Neural cell (in vitro differentiated cells): ENCODE results near the gene ERBB4. TPM values are rescaled to one million over a fixed set of nuclear protein-coding genes. Genes with fewer than 3 reads are reported as not detected.

ENCODE experiments used
- H2AFZ ChIP-seq: fragments of 200-600, 300-800 bp; sonication (generic), shearing (Covaris generic); 2 replicates; pipeline ENCODE4 v1.6.0; 2014; ENCODE audit warnings: low read depth, mild to moderate bottlenecking, antibody characterized with exemption, low read length, moderate library complexity
- H3F3A ChIP-seq: fragments of 200-600 bp; shearing (Covaris generic); 2 replicates; pipeline ENCODE4 v1.6.1; 2016; ENCODE audit warnings: mild to moderate bottlenecking, moderate library complexity, mixed read lengths, antibody characterized with exemption, low read length; ENCODE audit not compliant: insufficient read depth, poor library complexity, severe bottlenecking
- H3K27ac ChIP-seq: fragments of 200-600, 300-800 bp; sonication (generic), shearing (Covaris generic); 2 replicates; pipeline ENCODE4 v1.5.1; 2014; ENCODE audit warnings: mild to moderate bottlenecking, low read length, moderate library complexity
- H3K27me3 ChIP-seq: fragments of 300-800, 200-600 bp; sonication (generic), shearing (Covaris generic); 2 replicates; pipeline ENCODE4 v1.6.0; 2014; ENCODE audit warnings: mild to moderate bottlenecking, low read depth, low read length, moderate library complexity; ENCODE audit not compliant: insufficient read depth
- H3K36me3 ChIP-seq: fragments of 300-800, 200-600 bp; sonication (generic), shearing (Covaris generic); 2 replicates; pipeline ENCODE4 v1.5.1; 2014; ENCODE audit warnings: mild to moderate bottlenecking, antibody characterized with exemption, low read length, moderate library complexity; ENCODE audit not compliant: insufficient read depth
- H3K4me2 ChIP-seq: fragments of 300-800, 200-600 bp; sonication (generic), shearing (Covaris generic); 2 replicates; pipeline ENCODE4 v1.6.0; 2014; ENCODE audit warnings: mild to moderate bottlenecking, low read length
- H3K4me3 ChIP-seq: fragments of 300-800, 200-600 bp; sonication (generic), shearing (Covaris generic); 2 replicates; pipeline ENCODE4 v1.5.1; 2014; ENCODE audit warnings: mild to moderate bottlenecking, low read length, moderate library complexity
- H3K79me2 ChIP-seq: fragments of 200-600 bp; shearing (Covaris generic); replicated peaks from 2 replicates; pipeline ENCODE4 v1.6.0; 2014; ENCODE audit warnings: mild to moderate bottlenecking, low read length, moderate library complexity; ENCODE audit not compliant: insufficient read depth
- H3K9ac ChIP-seq: fragments of 300-800, 200-600 bp; sonication (generic), shearing (Covaris generic); 2 replicates; pipeline ENCODE4 v1.6.1; 2016; ENCODE audit warnings: mild to moderate bottlenecking, low read length, mixed read lengths
- H3K9me2 ChIP-seq: fragments of 200-600 bp; shearing (Covaris generic); 2 replicates; pipeline ENCODE4 v1.6.1; 2016; ENCODE audit warnings: mild to moderate bottlenecking, low read length, mixed read lengths; ENCODE audit not compliant: insufficient read depth
- H3K9me3 ChIP-seq: fragments of 200-600, 300-800 bp; sonication (generic), shearing (Covaris generic); 2 replicates; pipeline ENCODE4 v1.6.1; 2016; ENCODE audit warnings: mild to moderate bottlenecking, mixed run types, low read length, moderate library complexity, mixed read lengths
- H4K20me1 ChIP-seq: fragments of 200-600 bp; shearing (Covaris generic); 2 replicates; pipeline ENCODE4 v1.6.1; 2016; ENCODE audit warnings: mild to moderate bottlenecking, mixed run types; ENCODE audit not compliant: insufficient read depth
- EP300 ChIP-seq: fragments of 450-650 bp; conservative IDR thresholded peaks from 2 replicates; pipeline ENCODE4 v1.6.1; 2014; ENCODE audit warnings: antibody characterized with exemption, mild to moderate bottlenecking, moderate library complexity; ENCODE audit not compliant: poor library complexity, severe bottlenecking
- EZH2 ChIP-seq: fragments of 200-600, 300-800 bp; shearing (Covaris generic), sonication (generic); IDR thresholded peaks from 2 replicates; pipeline ENCODE4 v1.6.1; 2014; ENCODE audit warnings: antibody characterized with exemption, low read length, borderline replicate concordance, mild to moderate bottlenecking; ENCODE audit not compliant: insufficient read depth, poor library complexity, severe bottlenecking
- MXI1 ChIP-seq: fragments of 450-650 bp; conservative IDR thresholded peaks from 2 replicates; pipeline ENCODE4 v1.6.1; 2014; ENCODE audit warnings: antibody characterized with exemption, mild to moderate bottlenecking; ENCODE audit not compliant: poor library complexity, severe bottlenecking
- POLR2AphosphoS5 ChIP-seq: IDR thresholded peaks from 2 replicates; pipeline ENCODE4 v1.6.1; 2012
- RAD21 ChIP-seq: fragments of 450-650 bp; conservative IDR thresholded peaks from 2 replicates; pipeline ENCODE4 v1.6.1; 2014; ENCODE audit warnings: antibody characterized with exemption, mild to moderate bottlenecking, moderate library complexity
- SMC3 ChIP-seq: fragments of 450-650 bp; conservative IDR thresholded peaks from 2 replicates; pipeline ENCODE4 v1.6.1; 2014; ENCODE audit warnings: antibody characterized with exemption, mild to moderate bottlenecking, moderate library complexity; ENCODE audit not compliant: poor library complexity
- TAF1 ChIP-seq: IDR thresholded peaks from 2 replicates; pipeline ENCODE4 v1.6.1; 2012; ENCODE audit warnings: low read depth
- polyA plus RNA-seq: library from polyadenylated mRNA; depleted of rRNA; stranded (reverse); fragments of >200 nt; gene quantifications from 2 replicates; pipeline ENCODE4 v1.2.3, GENCODE V29; 2014
- TF ChIP-seq, protein P1 (sequence below): fragments of 450-650 bp; IDR thresholded peaks from 2 replicates; pipeline ENCODE4 v1.5.1; 2014; ENCODE audit warnings: antibody characterized with exemption, mild to moderate bottlenecking, moderate library complexity; ENCODE audit not compliant: poor library complexity, severe bottlenecking
- TF ChIP-seq, protein P2 (sequence below): IDR thresholded peaks from 2 replicates; pipeline ENCODE4 v1.6.1; 2012; ENCODE audit warnings: borderline replicate concordance

Gene ERBB4
- polyA plus RNA-seq, 1 donor from 2014 or later, result 0.69 TPM

DNA sequence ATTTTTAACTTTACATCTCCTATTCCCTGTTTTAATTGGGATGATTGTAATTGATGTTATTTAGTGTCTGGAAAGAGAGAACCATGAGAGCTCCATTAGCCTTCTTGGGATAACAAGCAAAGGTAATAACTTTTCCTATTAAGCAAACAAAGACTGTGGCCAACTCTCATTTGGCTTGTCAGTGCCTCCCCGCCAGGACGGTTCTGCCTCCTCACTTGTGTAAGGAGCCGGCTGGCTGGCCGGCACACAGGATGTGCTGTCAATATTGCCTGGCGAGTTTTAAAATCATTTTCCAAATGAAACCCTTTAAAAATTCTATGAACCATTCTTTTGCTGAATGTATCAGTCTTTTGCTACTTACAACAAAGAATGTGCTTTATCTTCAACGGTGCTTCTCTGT is 1083.9 kb downstream of the ERBB4 start:
- Histone ChIP-seq H3K27ac (no peak overlapping the region), H3K36me3 (no peaks in the 10 kb centered on the region), H3K9ac (no peak overlapping the region), H3K9me2 (no peaks in the 10 kb centered on the region), H3K4me2 (no peak overlapping the region), H3F3A (no peaks in the 10 kb centered on the region), H2AFZ (peak overlapping the region; percentile 6), H3K4me3 (no peak overlapping the region), H3K79me2 (no peaks in the 10 kb centered on the region), H4K20me1 (no peaks in the 10 kb centered on the region), H3K27me3 (no peaks in the 10 kb centered on the region), H3K9me3 (no peaks in the 10 kb centered on the region)
- TF ChIP-seq TAF1, result no peak
- no peak for TF ChIP-seq SMC3
- no peak for TF ChIP-seq EP300
- TF ChIP-seq MXI1, result no peak
- no peak for TF ChIP-seq RAD21
- TF ChIP-seq POLR2AphosphoS5, result no peak
- TF ChIP-seq, protein P1, sequence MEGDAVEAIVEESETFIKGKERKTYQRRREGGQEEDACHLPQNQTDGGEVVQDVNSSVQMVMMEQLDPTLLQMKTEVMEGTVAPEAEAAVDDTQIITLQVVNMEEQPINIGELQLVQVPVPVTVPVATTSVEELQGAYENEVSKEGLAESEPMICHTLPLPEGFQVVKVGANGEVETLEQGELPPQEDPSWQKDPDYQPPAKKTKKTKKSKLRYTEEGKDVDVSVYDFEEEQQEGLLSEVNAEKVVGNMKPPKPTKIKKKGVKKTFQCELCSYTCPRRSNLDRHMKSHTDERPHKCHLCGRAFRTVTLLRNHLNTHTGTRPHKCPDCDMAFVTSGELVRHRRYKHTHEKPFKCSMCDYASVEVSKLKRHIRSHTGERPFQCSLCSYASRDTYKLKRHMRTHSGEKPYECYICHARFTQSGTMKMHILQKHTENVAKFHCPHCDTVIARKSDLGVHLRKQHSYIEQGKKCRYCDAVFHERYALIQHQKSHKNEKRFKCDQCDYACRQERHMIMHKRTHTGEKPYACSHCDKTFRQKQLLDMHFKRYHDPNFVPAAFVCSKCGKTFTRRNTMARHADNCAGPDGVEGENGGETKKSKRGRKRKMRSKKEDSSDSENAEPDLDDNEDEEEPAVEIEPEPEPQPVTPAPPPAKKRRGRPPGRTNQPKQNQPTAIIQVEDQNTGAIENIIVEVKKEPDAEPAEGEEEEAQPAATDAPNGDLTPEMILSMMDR, result no peak
- no peak for TF ChIP-seq EZH2
- TF ChIP-seq, protein P2, sequence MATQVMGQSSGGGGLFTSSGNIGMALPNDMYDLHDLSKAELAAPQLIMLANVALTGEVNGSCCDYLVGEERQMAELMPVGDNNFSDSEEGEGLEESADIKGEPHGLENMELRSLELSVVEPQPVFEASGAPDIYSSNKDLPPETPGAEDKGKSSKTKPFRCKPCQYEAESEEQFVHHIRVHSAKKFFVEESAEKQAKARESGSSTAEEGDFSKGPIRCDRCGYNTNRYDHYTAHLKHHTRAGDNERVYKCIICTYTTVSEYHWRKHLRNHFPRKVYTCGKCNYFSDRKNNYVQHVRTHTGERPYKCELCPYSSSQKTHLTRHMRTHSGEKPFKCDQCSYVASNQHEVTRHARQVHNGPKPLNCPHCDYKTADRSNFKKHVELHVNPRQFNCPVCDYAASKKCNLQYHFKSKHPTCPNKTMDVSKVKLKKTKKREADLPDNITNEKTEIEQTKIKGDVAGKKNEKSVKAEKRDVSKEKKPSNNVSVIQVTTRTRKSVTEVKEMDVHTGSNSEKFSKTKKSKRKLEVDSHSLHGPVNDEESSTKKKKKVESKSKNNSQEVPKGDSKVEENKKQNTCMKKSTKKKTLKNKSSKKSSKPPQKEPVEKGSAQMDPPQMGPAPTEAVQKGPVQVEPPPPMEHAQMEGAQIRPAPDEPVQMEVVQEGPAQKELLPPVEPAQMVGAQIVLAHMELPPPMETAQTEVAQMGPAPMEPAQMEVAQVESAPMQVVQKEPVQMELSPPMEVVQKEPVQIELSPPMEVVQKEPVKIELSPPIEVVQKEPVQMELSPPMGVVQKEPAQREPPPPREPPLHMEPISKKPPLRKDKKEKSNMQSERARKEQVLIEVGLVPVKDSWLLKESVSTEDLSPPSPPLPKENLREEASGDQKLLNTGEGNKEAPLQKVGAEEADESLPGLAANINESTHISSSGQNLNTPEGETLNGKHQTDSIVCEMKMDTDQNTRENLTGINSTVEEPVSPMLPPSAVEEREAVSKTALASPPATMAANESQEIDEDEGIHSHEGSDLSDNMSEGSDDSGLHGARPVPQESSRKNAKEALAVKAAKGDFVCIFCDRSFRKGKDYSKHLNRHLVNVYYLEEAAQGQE, result no peak

DNA sequence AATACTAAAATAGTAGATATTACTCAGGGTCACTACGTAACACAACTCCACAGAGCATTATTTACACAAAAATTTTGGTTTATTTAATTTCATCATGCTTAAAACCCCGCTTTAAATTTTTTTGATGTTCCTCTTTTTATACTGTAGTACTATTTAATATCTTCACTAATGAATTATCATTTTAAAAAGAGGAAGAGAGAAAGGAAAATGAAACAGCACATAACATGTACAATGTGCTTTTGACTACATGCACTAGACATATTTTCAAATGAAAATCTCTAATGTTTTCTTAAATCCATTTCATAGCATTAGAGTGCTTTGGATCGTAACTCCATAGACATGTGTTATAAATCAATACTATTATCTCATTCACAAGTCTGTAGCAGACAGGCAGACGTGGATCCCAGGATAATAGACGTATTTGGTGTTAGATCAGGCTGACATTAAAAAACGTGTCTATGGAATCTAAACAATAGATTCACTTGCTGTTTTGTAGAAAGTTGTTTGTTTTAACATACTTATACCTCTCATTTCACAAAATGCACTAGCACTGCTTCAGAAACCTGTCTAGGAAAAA is 1085.2 kb downstream of the ERBB4 start:
- Histone ChIP-seq H3K9me3 (no peaks in the 10 kb centered on the region), H3K27me3 (no peaks in the 10 kb centered on the region), H3K9ac (no peak overlapping the region), H3K4me3 (no peak overlapping the region), H2AFZ (no peak overlapping the region), H3K4me2 (no peak overlapping the region), H3K36me3 (no peaks in the 10 kb centered on the region), H3F3A (no peaks in the 10 kb centered on the region), H3K9me2 (no peaks in the 10 kb centered on the region), H4K20me1 (no peaks in the 10 kb centered on the region), H3K27ac (no peak overlapping the region), H3K79me2 (no peaks in the 10 kb centered on the region)
- TF ChIP-seq POLR2AphosphoS5, result peak; percentile 53
- no peak for TF ChIP-seq EZH2
- peak; percentile 77 for TF ChIP-seq EP300
- no peak for TF ChIP-seq TAF1
- TF ChIP-seq, protein P1, result no peak
